Measurements from ENCODE around the gene ZBTB42. TPM values are rescaled to one million over a fixed set of nuclear protein-coding genes. Genes with fewer than 3 reads are reported as not detected.

The ZBTB42 gene
- total RNA-seq, 1 donor from 2014 or later: 3.1 TPM

DNA sequence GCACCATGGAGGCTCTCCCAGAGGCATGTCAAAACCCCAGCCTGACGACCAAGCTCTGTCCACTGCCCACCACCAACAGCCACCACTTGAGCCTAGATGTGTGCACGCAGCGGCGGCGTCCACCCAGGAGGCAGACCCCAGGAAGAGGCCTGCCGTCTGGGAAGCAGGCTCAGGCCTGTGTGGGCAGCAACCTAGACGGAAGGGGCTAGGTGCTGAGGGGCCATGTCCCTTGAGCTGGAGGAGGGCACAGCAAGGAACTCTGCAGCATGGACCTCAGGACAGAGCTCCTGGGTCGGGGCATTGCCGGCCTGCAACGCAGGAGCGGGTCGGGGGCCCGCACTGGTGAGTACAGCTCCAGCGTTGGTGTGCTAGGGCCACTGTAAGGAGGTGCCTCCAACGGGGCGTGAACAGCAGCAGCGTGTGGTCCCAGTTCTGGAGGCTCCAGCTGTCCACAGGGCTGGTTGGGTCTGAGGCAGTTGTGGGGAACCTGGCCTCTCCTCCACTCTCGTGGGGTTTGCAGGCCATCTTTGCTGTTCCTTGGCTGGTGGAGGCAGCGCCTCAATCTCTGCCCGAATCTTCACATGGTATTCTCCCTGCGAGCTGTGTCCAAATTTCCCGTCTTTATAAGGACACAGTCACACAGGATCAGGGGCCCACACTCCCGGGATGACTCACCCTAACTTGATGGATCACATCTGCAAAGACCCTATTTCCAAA, 20.5 kb downstream of the ZBTB42 start:
- TF ChIP-seq, protein P1, sequence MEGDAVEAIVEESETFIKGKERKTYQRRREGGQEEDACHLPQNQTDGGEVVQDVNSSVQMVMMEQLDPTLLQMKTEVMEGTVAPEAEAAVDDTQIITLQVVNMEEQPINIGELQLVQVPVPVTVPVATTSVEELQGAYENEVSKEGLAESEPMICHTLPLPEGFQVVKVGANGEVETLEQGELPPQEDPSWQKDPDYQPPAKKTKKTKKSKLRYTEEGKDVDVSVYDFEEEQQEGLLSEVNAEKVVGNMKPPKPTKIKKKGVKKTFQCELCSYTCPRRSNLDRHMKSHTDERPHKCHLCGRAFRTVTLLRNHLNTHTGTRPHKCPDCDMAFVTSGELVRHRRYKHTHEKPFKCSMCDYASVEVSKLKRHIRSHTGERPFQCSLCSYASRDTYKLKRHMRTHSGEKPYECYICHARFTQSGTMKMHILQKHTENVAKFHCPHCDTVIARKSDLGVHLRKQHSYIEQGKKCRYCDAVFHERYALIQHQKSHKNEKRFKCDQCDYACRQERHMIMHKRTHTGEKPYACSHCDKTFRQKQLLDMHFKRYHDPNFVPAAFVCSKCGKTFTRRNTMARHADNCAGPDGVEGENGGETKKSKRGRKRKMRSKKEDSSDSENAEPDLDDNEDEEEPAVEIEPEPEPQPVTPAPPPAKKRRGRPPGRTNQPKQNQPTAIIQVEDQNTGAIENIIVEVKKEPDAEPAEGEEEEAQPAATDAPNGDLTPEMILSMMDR (IDR thresholded peaks at IDR 0.05): no peak
- no peak overlapping the region for H3K27ac Mint-ChIP-seq (ENCODE audit: unreplicated experiment)
- no peaks in the 10 kb centered on the region for H3K36me3 Mint-ChIP-seq (ENCODE audit: unreplicated experiment)
- peaks cover 18% of the 10 kb centered on the region for H3K4me1 Mint-ChIP-seq (ENCODE audit: unreplicated experiment)
- peaks cover 4% of the 10 kb centered on the region for H3K9me3 Mint-ChIP-seq (ENCODE audit: unreplicated experiment)
- H3K27me3 Mint-ChIP-seq (ENCODE audit: unreplicated experiment): no peaks in the 10 kb centered on the region
- DNase-seq (ENCODE audit: extremely low spot score, unreplicated experiment): no peak
- no peak overlapping the region for H3K4me3 Mint-ChIP-seq (ENCODE audit: unreplicated experiment)

- H3K27me3 Mint-ChIP-seq (ENCODE audit: unreplicated experiment): no peaks in the 10 kb centered on the region
- peaks cover 13% of the 10 kb centered on the region for H3K4me1 Mint-ChIP-seq (ENCODE audit: unreplicated experiment)
- DNase-seq (ENCODE audit: extremely low spot score, unreplicated experiment): no peak
- H3K9me3 Mint-ChIP-seq (ENCODE audit: unreplicated experiment): peaks cover 4% of the 10 kb centered on the region
- H3K4me3 Mint-ChIP-seq (ENCODE audit: unreplicated experiment): no peak overlapping the region
- TF ChIP-seq, protein P1 (IDR thresholded peaks at IDR 0.05): no peak
- no peak overlapping the region for H3K27ac Mint-ChIP-seq (ENCODE audit: unreplicated experiment)
- no peaks in the 10 kb centered on the region for H3K36me3 Mint-ChIP-seq (ENCODE audit: unreplicated experiment)
Observed at GRCh38 chr14:104821971-104822608, 21.2 kb downstream of the ZBTB42 start.

DNA sequence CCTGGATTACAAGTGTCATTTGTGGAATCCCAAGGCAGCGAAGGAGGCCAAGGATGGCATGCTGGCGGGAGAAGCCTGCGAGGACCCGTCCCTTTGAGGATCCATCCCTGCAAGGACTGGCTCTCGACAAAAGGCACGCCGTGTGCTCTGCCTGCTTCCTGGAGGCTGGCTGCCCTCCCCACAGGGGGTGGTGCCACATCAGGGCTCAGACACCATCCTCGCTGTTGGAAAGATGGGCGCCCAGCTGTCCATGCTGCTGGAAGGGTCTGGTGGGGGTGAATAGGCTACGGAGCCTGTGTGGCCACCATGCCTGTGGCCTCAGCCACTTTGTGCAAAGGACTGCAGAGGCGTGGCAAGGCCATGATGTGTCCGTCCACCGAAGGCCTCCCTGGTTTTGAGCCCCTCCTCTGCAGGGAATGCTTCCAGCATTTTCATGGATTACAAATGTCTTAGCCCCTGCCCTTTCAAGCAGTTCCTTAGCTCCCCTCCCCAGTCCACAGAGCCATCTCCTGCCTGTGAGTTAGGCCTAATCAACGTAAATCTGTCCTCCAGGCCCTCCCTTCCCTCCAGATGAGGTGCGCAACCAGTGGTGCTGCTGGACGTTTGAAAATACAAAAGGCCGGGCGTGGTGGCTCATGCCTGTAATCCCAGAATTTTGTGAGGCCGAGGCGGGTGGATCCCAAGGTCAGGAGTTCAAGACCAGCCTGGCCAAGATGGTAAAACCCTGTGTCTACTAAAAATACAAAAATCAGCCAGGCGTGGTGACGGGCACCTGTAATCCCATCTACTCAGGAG, 22.1 kb downstream of the ZBTB42 start:
- Mint-ChIP-seq H3K27ac (ENCODE audit: unreplicated experiment) (no peak overlapping the region), H3K4me1 (ENCODE audit: unreplicated experiment) (peaks cover 19% of the 10 kb centered on the region), H3K9me3 (ENCODE audit: unreplicated experiment) (peaks cover 4% of the 10 kb centered on the region), H3K4me3 (ENCODE audit: unreplicated experiment) (no peak overlapping the region), H3K27me3 (ENCODE audit: unreplicated experiment) (no peaks in the 10 kb centered on the region), H3K36me3 (ENCODE audit: unreplicated experiment) (no peaks in the 10 kb centered on the region)
- no peak for DNase-seq (ENCODE audit: extremely low spot score, unreplicated experiment)
- TF ChIP-seq, protein P1 (IDR thresholded peaks at IDR 0.05): no peak

- Mint-ChIP-seq H3K4me3 (ENCODE audit: unreplicated experiment) (peak overlapping the region; percentile 11), H3K27me3 (ENCODE audit: unreplicated experiment) (no peaks in the 10 kb centered on the region), H3K9me3 (ENCODE audit: unreplicated experiment) (peaks cover 4% of the 10 kb centered on the region), H3K27ac (ENCODE audit: unreplicated experiment) (no peak overlapping the region), H3K4me1 (ENCODE audit: unreplicated experiment) (peaks cover 19% of the 10 kb centered on the region), H3K36me3 (ENCODE audit: unreplicated experiment) (no peaks in the 10 kb centered on the region)
- DNase-seq (ENCODE audit: extremely low spot score, unreplicated experiment): no peak
- TF ChIP-seq, protein P1 (IDR thresholded peaks at IDR 0.05): no peak
Observed at GRCh38 chr14:104824353-104824997, 23.6 kb downstream of the ZBTB42 start.
